HG03575 (cell line): ENCODE measurements around the gene RITA1.

ENCODE experiments used
- ATAC-seq: cut with Tn5 transposase; IDR thresholded peaks from one replicate; pipeline ENCODE4 v1.9.1; 2021; ENCODE audit not compliant: unreplicated experiment, insufficient number of reproducible peaks, low FRiP score; ENCODE audit errors: extremely low read depth

RITA1 gene

GRCh38 chr12:113171543-113171942 lies 14.0 kb upstream of the RITA1 start:
- no peak for ATAC-seq

DNA sequence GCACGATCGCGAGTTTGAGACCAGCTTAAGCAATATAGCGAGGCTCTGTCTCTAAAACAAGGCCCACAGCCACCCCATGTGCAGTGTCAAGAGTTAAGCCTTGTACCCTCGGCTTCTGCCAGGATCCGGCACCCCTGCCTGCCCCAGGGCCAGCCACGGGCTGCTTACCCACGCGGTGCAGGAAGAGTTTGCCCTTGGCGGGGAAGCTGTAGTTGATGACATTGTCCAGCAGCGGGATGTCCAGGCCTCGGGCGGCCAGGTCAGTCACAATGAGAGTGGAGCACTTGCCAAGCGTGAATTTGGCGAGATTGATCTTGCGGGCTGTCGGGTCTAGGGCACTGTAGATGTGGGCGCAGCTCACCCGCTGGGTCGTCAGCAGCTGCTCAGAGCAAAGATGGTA lies 13.3 kb upstream of the RITA1 start:
- no peak for ATAC-seq

DNA sequence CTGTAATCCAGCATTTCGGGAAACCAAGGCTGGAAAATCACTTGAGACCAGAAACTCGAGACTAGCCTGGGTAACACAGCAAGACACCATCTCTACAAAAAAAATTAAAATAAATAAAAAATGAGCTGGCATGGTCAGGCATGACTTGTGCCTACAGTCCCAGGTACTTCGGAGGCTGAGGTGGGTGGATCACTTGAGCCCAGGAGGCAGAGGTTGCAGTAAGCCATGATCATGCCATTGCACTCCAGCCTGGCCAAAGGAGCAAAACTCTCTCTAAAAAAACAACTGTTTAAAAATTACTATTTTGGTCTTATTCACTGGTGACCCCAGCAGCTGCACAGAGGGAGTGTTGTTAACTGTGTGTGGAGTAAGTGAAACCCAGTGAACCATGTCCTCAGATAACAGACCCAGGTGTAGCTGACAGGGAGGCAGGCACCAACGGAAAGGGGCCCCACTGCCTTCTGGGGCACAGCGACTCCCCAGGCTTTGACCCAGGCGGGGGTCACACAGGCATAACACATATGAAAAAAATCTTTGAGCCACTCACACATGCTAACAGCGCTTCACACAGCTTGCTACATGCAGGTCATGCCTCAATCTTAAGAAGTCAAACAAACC lies 12.3 kb upstream of the RITA1 start:
- ATAC-seq, result no peak

- ATAC-seq, result no peak
These were observed 10.8 kb upstream of the RITA1 start for GRCh38 chr12:113174461-113175384.

DNA sequence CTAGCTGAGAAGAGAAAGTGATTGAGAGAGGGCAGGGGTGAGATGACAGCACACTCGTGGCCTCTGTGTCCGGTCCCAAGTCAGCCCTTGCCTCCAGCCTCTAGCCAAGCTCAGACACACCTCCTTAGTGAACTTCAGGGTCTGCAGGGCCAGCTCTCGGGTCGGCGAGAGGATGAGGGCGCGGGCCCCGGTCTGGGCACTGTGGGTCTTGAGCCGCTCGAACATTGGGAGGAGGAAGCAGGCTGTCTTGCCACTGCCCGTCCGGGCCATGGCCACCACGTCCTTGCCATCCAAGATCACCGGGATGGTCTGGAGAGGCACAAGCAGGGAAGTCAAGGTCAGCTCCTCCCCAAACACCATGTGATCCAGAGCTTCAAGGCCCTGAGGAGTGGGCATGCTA lies 6.5 kb upstream of the RITA1 start:
- ATAC-seq, result no peak

DNA sequence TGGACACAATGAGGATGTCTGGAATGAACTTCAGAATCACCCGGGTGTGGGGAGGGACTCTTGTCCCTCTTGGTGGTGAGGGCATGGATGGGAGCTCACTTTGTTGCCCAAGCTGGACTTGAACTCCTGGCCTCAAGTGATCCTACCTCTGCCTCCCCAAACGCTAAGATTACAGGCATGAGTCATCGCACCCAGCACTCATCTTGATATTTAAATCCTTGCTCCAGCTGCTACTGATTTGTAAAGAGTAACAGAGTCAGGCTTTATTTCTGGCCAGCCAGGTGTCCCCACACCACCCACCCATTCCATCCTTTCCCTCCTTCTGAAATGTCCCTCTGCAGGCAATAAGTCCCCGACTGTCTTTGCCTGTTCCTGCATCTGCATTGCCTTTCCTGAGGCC lies 5.2 kb upstream of the RITA1 start:
- no peak for ATAC-seq

DNA sequence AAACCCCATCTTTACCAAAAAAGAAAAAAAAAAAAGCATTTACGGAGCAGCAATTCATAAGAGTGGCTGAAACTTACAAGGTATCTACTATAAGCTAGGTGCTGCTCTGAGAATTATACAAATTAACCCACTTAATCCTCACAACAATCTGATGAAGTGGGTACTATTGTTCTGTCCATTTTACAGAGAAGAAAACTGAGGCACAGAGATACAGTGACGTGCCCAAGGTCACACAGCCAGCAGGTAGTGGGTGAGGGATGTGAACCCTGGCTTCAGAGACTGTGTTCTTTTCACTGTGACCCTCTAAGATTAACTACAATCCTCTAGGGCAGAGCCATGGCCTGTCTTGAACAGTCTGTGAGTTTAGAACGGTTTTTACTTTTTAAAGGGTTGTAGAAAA lies 3.5 kb upstream of the RITA1 start:
- no peak for ATAC-seq

DNA sequence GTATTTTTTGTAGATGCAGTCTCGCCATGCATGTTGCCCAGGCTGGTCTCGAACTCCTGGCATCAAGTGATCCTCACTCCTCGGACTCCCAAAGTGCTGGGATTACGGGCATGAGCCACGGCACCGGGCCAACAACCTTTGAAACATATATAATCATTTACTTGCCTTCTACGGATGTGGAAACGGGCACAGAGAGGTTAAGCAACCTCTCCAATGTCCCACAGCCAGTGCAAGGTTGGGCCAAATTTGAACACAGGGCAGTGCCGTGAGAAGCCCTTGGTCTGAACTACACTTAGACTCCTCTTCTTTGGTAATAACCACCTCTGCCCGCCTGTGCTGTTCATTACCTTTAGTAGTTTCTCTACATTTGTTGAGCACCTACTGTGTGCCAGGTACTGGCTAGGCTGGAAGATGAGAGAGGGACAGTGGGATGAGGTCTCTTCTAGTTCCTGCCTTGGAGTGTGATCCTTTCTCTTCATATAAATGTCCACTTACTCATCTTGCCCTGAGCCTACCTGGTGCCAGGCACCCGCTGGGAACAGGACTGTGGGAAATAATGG lies 2.4 kb upstream of the RITA1 start:
- ATAC-seq, result no peak

- ATAC-seq, result no peak
These were observed 1.2 kb upstream of the RITA1 start for GRCh38 chr12:113184098-113184899.

DNA sequence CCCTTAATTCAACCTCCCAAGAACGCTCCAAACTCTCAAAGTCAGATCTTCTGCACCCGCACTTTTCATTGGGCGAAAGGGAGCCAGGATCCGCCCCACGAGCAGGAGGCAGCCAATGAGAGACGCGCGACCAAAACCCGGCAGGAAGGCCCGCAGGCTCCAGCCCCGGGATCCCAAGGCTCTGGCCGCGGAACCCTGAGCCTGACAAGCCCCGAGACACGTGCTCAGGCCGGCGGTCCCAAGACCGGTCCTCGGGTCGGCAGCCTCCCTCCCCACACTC lies 681 bp upstream of the RITA1 start:
- ATAC-seq, result no peak

DNA sequence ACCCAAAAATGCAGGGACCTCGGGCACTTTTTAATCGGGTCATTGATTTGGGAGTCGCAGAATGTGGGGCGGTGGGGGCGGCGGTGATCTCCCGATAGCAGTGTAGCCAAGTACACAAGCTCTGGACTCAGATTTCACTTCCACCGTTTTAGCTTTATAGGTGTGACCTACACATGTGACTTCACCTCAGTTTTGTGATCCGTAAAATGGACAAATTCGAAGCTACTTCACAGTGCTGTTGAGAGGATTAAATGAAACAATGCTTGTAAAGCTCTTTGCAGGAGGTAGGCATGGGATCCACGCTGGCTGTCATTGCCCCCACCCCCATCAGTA lies 478 bp downstream of the RITA1 start:
- no peak for ATAC-seq

DNA sequence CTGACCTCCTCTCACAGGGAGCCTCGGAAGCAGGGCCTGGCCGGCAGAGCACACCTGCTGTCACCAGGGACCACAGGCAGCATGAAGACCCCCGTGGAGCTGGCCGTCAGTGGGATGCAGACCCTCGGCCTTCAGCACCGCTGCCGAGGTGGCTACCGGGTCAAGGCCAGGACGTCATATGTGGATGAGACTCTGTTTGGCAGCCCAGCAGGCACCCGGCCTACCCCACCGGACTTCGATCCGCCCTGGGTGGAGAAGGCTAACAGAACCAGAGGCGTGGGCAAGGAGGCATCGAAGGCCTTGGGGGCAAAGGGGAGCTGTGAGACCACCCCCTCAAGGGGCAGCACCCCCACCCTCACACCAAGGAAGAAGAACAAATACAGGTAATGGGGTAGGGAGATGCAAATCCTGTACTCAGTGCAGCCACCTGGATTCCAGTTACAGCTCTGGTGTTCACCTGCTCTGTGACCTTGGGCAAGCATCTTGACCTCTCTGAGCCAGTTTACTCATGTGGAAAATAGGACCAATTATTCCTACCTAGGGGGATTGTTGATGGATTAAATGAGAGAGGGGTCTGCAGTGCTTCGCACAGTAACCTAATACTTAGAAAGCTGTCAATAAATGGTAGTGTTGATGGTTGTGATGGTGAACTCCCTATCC lies 1.3 kb downstream of the RITA1 start:
- ATAC-seq, result no peak

GRCh38 chr12:113189361-113189760 lies 3.8 kb downstream of the RITA1 start:
- no peak for ATAC-seq

DNA sequence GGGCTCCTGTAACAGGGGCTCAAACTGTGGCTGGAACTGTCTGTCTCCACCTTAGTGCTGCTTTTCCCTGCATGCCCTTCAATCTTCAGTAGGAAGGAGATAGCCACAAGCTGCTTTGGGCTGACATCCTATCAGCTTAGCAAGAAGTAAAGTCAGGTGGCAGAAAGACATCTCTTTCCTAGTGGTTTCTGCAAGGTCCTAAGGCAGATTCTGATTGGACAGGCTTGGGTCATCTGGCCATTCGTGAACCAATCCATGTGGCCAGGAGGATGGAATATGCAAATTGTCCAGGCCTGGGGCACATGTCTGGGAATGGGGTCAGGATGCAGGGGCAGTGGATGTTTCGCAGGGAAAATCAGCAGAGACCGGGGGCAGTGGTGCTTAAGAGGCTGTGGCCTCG lies 5.2 kb downstream of the RITA1 start:
- ATAC-seq, result no peak

DNA sequence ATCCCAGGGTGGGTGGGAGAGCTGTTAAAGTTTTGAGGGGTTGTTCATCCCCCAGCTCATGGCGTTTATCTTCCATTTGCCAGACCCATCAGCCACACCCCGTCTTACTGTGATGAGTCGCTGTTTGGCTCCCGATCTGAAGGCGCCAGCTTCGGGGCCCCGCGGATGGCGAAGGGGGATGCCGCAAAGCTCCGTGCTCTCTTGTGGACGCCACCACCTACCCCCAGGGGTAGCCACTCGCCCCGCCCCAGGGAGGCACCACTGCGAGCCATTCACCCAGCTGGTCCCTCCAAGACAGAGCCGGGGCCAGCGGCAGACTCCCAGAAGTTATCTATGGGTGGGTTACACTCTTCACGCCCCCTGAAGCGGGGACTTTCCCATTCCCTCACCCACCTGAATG lies 5.7 kb downstream of the RITA1 start:
- no peak for ATAC-seq

GRCh38 chr12:113194971-113195391 lies 9.5 kb downstream of the RITA1 start:
- ATAC-seq, result no peak

GRCh38 chr12:113195598-113195997 lies 10.1 kb downstream of the RITA1 start:
- ATAC-seq, result no peak

GRCh38 chr12:113196582-113196981 lies 11.1 kb downstream of the RITA1 start:
- no peak for ATAC-seq

DNA sequence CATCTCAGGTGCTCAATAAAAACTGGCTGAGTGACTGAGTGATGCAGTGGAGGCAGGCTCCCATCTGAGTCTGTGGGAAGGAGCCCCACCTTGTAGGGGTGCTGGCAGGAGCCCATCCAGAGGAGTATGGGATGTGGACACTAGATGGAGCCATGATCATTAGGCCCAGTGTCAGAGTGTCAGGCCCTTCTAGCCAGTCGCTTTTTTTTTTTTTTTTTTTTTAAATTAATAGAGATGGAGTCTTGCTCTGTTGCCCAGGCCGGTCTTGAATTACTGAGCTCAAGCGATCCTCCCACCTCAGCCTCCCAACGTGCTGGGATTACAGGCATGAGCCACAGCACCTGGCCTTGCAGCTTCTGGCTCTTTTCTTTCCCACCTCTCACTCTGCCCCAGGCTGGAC lies 11.5 kb downstream of the RITA1 start:
- no peak for ATAC-seq
